HFF-Myc (cell line): ENCODE measurements around the gene GADL1.

Experiments used
- DNase-seq: peaks from one replicate; pipeline ENCODE4 v3.0.0-alpha.2; 2011; ENCODE audit warnings: low read depth; ENCODE audit errors: extremely low read depth
- H3K4me3 ChIP-seq: replicated peaks from 2 replicates; pipeline ENCODE4 v1.5.1; 2011; ENCODE audit warnings: low read depth, mild to moderate bottlenecking, control low read depth, low read length
- CTCF ChIP-seq: IDR thresholded peaks from 2 replicates; pipeline ENCODE4 v1.5.1; 2012; ENCODE audit warnings: mild to moderate bottlenecking, low read depth, low read length, control low read depth; ENCODE audit errors: missing control alignments

The GADL1 gene

GRCh38 chr3:30704931-30705890 is 189.2 kb downstream of the GADL1 start:
- no peak overlapping the region for H3K4me3 ChIP-seq
- no peak for DNase-seq
- no peak for TF ChIP-seq CTCF

GRCh38 chr3:30702828-30703397 is 191.5 kb downstream of the GADL1 start:
- TF ChIP-seq CTCF: no peak
- DNase-seq: no peak
- H3K4me3 ChIP-seq: no peak overlapping the region

GRCh38 chr3:30702038-30702827 is 192.2 kb downstream of the GADL1 start:
- no peak for DNase-seq
- H3K4me3 ChIP-seq: no peak overlapping the region
- no peak for TF ChIP-seq CTCF

GRCh38 chr3:30700702-30701321 is 193.6 kb downstream of the GADL1 start:
- no peak for TF ChIP-seq CTCF

GRCh38 chr3:30699927-30700326 is 194.5 kb downstream of the GADL1 start:
- H3K4me3 ChIP-seq: no peak overlapping the region
- no peak for DNase-seq
- no peak for TF ChIP-seq CTCF

More at GRCh38 chr3:30700702-30701321, 193.6 kb downstream of the GADL1 start:
- DNase-seq: no peak
- no peak overlapping the region for H3K4me3 ChIP-seq

- no peak for DNase-seq
- no peak for TF ChIP-seq CTCF
- no peak overlapping the region for H3K4me3 ChIP-seq
Observed at GRCh38 chr3:30698549-30698948, 195.9 kb downstream of the GADL1 start.
